ENCODE measurements around the gene METTL26. TPM values are rescaled to one million over a fixed set of nuclear protein-coding genes. Genes with fewer than 3 reads are reported as not detected.

The METTL26 gene
- total and polyA plus RNA-seq, 2 of the 4 experiments (the other 2 are of a cell fraction) = 46.8 to 128 TPM

DNA sequence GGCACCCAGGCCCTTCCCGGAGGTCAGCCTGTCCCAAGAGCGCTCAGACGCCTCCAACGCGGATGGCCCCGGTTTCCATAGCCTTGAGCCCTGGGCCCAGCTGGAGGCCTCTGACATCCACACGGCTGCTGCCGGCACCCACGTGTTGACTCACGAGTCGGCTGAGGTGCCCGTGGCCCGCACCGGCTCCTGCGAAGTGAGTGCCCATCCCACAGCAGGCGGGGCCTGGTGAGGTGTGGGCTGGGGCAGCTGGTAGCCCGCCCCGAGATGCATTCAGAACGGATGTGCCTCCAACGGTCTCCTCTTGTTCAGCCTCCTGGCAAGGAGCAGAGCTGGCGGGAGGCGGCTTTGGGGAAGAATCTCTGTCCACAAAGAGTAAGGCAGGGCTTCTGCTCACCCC, 15.7 kb upstream of the METTL26 start:
- in situ Hi-C loops (cut with MboI; ENCODE audit: low sequenced_read_pairs) (no loop called here), dilution Hi-C loops (cut with HindIII; ENCODE audit: low sequenced_read_pairs, unreplicated experiment) (no loop called here), intact Hi-C loops (cut with micrococcal nuclease) (no loop called here)
- H3K4me1 ChIP-seq (ENCODE audit: control insufficient read depth, insufficient read depth, low read length) = peaks cover 12% of the 10 kb centered on the region
- POLR2A ChIA-PET (ENCODE audit: unreplicated experiment) = no interaction called here
- H2AFZ ChIP-seq (replicated peaks; ENCODE audit: low read length, poor library complexity) = no peak overlapping the region
- H2BK120ac ChIP-seq (ENCODE audit: low read depth, low read length) = no peak overlapping the region
- H4K20me1 ChIP-seq (ENCODE audit: insufficient read depth, low read length) = no peaks in the 10 kb centered on the region
- H3K4me2 ChIP-seq (ENCODE audit: low read depth, low read length) = no peak overlapping the region
- H4K8ac ChIP-seq (ENCODE audit: low read depth in 2 of 2, low read length in 2 of 2) = no peak overlapping the region
- H3K4ac ChIP-seq (ENCODE audit: low read depth, low read length) = no peak overlapping the region
- no peak overlapping the region for H3K9ac ChIP-seq (ENCODE audit: low read depth, low read length)
- no peak overlapping the region for H3K27ac ChIP-seq (ENCODE audit: insufficient read depth, low read length)
- H3K9me3 ChIP-seq (ENCODE audit: control insufficient read depth, insufficient read depth, low read length) = no peaks in the 10 kb centered on the region
- H3K27me3 ChIP-seq (ENCODE audit: control insufficient read depth, insufficient read depth, low read length) = no peaks in the 10 kb centered on the region
- no peak overlapping the region for H3K18ac ChIP-seq (ENCODE audit: low read depth, low read length)
- CTCF ChIA-PET = no interaction called here
- no peak overlapping the region for H3K14ac ChIP-seq (replicated peaks; ENCODE audit: low read depth, low read length)
- H4K5ac ChIP-seq (ENCODE audit: low read depth, low read length) = no peak overlapping the region
- no peak overlapping the region for H2BK15ac ChIP-seq (ENCODE audit: low read depth, low read length)
- H3K36me3 ChIP-seq (ENCODE audit: control insufficient read depth, insufficient read depth, low read length) = peaks cover 3% of the 10 kb centered on the region; the same call in 1 of the 2 replicates
- no peak overlapping the region for H3K23ac ChIP-seq (ENCODE audit: low read depth, low read length)
- H3K79me1 ChIP-seq (ENCODE audit: low read depth in 1 of 2, low read length in 2 of 2) = peaks cover 10 to 31% of the 10 kb centered on the region in 2 experiments; a peak in 3 of 4 replicates
- no peak overlapping the region for H3K56ac ChIP-seq (ENCODE audit: extremely low read depth, insufficient read depth, low read length)
- 87% methylated on average over 17 of the region's 22 CpGs; no CpG with 5 or more reads in 1 of the 2 experiments for WGBS, 2 experiments (ENCODE audit: extremely low coverage in 2 of 2, insufficient read length in 1 of 2)
- no peak overlapping the region for H2BK20ac ChIP-seq (ENCODE audit: low read depth, low read length)
- H4K91ac ChIP-seq (ENCODE audit: insufficient read depth, low read depth, low read length) = no peak overlapping the region
- DNase-seq (no peak), ATAC-seq (ENCODE audit: low read depth) (no peak)
- no peak for TF ChIP-seq MAZ (IDR thresholded peaks at IDR 0.05; ENCODE audit: borderline replicate concordance, low read depth, low read length)
- no peak for TF ChIP-seq RCOR1 (IDR thresholded peaks at IDR 0.05; ENCODE audit: insufficient replicate concordance, low read length)
- TF ChIP-seq FOS (IDR thresholded peaks at IDR 0.05; ENCODE audit: low read depth, low read length) = no peak
- no peak overlapping the region for H2AK5ac ChIP-seq (ENCODE audit: low read depth, low read length)
- BruUV-seq (replicated peaks) = no TSS peak
- H3K4me3 ChIP-seq (ENCODE audit: insufficient read depth, low read depth, low read length) = no peak overlapping the region
- H3K9me1 ChIP-seq (ENCODE audit: insufficient read depth, low read length) = peaks cover 12% of the 10 kb centered on the region; the same call in 1 of the 2 replicates
- no peak overlapping the region for H2BK5ac ChIP-seq (ENCODE audit: low read depth, low read length, poor library complexity, severe bottlenecking)
- no peak overlapping the region for H2AK9ac ChIP-seq (replicated peaks; ENCODE audit: low read depth, low read length, poor library complexity)

All from IMR-90 (cell line).